Osteocyte (in vitro differentiated cells): ENCODE measurements around the gene ZNHIT1. TPM values are rescaled to one million over a fixed set of nuclear protein-coding genes. Genes with fewer than 3 reads are reported as not detected.
"Not testable (repeated sequence)": the region's sequence is repeated elsewhere in the genome, so short reads cannot be mapped to it uniquely, and the experiment has no call there.

Experiments used
- DNase-seq: peaks from one replicate; pipeline ENCODE4 v3.0.0; 2021; ENCODE audit warnings: mixed read lengths; ENCODE audit not compliant: unreplicated experiment; ENCODE audit errors: extremely low spot score
- H3K27ac Mint-ChIP-seq: one replicate; pipeline ENCODE4 v1.8.0; 2021; ENCODE audit warnings: mild to moderate bottlenecking, mixed read lengths; ENCODE audit not compliant: unreplicated experiment
- H3K27me3 Mint-ChIP-seq: one replicate; pipeline ENCODE4 v1.8.0; 2021; ENCODE audit warnings: mixed read lengths; ENCODE audit not compliant: unreplicated experiment
- H3K36me3 Mint-ChIP-seq: one replicate; pipeline ENCODE4 v1.8.0; 2021; ENCODE audit warnings: mixed read lengths; ENCODE audit not compliant: unreplicated experiment
- H3K4me1 Mint-ChIP-seq: one replicate; pipeline ENCODE4 v1.8.0; 2021; ENCODE audit warnings: mixed read lengths; ENCODE audit not compliant: unreplicated experiment
- H3K4me3 Mint-ChIP-seq: one replicate; pipeline ENCODE4 v1.8.0; 2021; ENCODE audit warnings: mild to moderate bottlenecking, moderate library complexity, mixed read lengths; ENCODE audit not compliant: unreplicated experiment
- H3K9me3 Mint-ChIP-seq: one replicate; pipeline ENCODE4 v1.8.0; 2021; ENCODE audit warnings: mixed read lengths; ENCODE audit not compliant: unreplicated experiment
- total RNA-seq: library from RNA; stranded (reverse); gene quantifications from 2 replicates; pipeline ENCODE4 v1.2.1, GENCODE V29; 2021
- TF ChIP-seq, protein P1 (sequence below): fragments of 200-600 bp; sonication (generic); IDR thresholded peaks from 2 replicates; pipeline ENCODE4 v1.5.0; 2021; ENCODE audit warnings: antibody characterized with exemption, mild to moderate bottlenecking, moderate library complexity

Gene ZNHIT1
- total RNA-seq, 1 donor from 2014 or later: 66.9 TPM

DNA sequence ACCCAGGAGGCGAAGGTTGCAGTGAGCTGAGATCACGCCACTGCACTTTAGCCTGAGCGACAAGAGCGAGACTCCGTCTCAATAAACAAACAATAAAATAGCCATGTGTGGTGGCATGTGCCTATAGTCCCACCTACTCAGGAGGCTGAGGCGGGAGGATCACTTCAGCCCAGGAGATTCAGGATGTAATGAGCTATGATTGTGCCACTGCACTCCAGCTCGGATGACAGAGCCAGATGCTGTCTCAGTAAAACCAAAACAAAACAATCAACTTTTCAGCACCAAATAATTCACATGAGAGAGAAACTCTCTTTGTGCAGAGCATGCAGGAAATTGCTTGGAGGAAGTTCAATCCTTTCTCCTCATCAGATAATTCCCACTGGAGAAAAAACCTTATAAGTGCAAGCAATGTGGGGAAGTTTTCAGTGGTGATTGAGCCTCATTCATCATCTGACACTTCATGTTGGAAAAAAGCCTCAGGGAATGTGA lies 40.3 kb downstream of the ZNHIT1 start:
- peaks cover 15% of the 10 kb centered on the region for H3K27me3 Mint-ChIP-seq
- TF ChIP-seq, protein P1, sequence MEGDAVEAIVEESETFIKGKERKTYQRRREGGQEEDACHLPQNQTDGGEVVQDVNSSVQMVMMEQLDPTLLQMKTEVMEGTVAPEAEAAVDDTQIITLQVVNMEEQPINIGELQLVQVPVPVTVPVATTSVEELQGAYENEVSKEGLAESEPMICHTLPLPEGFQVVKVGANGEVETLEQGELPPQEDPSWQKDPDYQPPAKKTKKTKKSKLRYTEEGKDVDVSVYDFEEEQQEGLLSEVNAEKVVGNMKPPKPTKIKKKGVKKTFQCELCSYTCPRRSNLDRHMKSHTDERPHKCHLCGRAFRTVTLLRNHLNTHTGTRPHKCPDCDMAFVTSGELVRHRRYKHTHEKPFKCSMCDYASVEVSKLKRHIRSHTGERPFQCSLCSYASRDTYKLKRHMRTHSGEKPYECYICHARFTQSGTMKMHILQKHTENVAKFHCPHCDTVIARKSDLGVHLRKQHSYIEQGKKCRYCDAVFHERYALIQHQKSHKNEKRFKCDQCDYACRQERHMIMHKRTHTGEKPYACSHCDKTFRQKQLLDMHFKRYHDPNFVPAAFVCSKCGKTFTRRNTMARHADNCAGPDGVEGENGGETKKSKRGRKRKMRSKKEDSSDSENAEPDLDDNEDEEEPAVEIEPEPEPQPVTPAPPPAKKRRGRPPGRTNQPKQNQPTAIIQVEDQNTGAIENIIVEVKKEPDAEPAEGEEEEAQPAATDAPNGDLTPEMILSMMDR: no peak
- H3K4me1 Mint-ChIP-seq: no peaks in the 10 kb centered on the region
- H3K9me3 Mint-ChIP-seq: no peaks in the 10 kb centered on the region
- no peak for DNase-seq
- H3K4me3 Mint-ChIP-seq: no peak overlapping the region
- H3K27ac Mint-ChIP-seq: no peak overlapping the region
- no peaks in the 10 kb centered on the region for H3K36me3 Mint-ChIP-seq

DNA sequence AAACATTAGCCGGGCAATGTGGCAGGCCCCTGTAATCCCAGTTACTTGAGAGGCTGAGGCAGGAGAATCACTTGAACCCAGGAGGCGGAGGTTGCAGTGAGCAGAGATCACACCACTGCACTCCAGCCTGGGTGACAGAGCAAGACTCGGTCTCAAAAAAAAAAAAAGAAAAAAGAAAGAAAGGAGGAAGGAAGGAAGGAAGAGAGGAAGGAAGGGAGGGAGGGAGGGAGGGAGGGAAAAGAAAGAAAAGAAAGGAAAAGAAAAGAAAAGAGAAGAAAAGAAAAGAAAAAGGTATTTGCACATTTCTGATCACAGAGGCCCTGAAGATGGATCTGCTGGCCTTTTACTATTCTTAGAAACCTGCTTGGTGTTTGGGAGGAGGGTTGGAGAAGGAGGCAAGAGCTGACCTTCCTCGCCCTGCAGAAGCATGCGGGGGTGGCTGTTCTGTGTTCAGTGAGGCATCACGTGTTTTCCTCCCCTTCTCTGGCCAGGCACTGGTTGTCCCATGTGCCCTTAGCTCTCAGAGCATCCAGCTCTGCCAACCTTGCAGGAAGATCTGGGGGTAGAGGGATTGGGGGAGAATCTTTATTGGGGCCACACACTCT lies 46.2 kb downstream of the ZNHIT1 start:
- not testable (repeated sequence) for DNase-seq, H3K4me3 Mint-ChIP-seq

DNA sequence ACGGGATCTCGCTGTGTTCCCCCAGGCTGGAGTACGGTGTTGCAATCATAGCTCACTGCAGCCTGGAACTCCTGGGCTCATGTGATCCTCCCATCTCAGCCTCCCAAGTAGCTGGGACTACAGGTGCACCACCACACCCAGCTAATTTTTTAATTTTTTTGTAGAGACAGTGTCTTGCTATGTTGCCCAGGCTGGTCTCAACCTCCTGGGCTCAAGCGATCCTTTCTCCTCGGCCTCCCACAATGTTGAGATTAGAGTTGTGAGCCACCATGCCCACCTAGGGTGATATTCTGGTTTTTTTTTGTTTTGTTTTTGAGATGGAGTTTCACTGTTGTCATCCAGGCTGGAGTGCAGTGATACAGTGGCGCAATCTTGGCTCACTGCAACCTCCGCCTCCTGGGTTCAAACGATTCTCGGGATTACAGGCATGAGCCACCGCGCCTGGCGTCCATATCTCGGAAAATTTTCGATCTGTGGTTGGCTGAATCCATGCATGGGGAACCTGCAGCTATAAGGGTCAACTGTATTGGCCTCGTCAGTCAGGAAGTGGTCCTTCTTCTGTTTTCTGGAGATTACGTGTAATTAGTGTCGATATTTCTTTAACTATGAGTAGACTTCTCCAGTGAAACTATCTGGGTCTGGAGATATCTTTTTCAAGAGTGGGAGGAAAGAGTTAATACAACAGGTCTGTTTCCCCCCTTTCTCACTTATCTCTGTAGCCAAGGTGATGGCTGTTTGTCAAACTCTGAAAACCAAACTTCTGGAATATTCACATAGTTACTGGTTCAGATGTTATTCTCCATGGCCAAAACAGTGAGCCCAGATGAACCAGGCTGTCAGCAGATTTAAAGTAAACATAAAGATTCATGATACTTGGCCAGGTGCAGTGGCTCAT lies 47.9 kb downstream of the ZNHIT1 start:
- Mint-ChIP-seq H3K36me3 (no peaks in the 10 kb centered on the region), H3K4me1 (peaks cover 2% of the 10 kb centered on the region), H3K27ac (no peak overlapping the region), H3K9me3 (no peaks in the 10 kb centered on the region), H3K27me3 (peaks cover 10% of the 10 kb centered on the region), H3K4me3 (no peak overlapping the region)
- TF ChIP-seq, protein P1: no peak
- no peak for DNase-seq

More for the DNA sequence above, 46.2 kb downstream of the ZNHIT1 start:
- peaks cover 10% of the 10 kb centered on the region for H3K27me3 Mint-ChIP-seq
- H3K36me3 Mint-ChIP-seq, H3K9me3 Mint-ChIP-seq, H3K4me1 Mint-ChIP-seq, H3K27ac Mint-ChIP-seq: not testable (repeated sequence)

DNA sequence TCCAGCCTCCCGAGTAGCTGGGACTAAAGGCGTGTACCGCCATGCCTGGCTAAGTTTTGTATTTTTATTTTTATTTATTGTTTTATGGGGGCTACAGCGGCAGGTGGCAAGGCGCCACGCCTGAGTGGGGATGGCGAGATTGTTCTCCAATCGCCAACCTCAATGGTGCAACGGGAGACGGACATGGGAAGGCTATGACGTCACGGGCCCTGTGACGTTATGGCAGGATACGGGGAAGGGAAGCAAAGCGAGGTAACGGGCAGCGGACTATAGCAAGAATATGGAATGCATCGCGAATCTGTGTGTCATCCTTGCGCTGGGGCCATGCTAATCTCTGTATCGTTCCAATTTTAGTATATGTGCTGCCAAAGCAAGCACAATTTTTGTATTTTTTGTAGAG lies 51.7 kb downstream of the ZNHIT1 start:
- Mint-ChIP-seq H3K4me3 (no peak overlapping the region), H3K4me1 (no peaks in the 10 kb centered on the region), H3K9me3 (no peaks in the 10 kb centered on the region), H3K27ac (no peak overlapping the region), H3K36me3 (no peaks in the 10 kb centered on the region), H3K27me3 (peaks cover 25% of the 10 kb centered on the region)
- TF ChIP-seq, protein P1: no peak
- DNase-seq: no peak

DNA sequence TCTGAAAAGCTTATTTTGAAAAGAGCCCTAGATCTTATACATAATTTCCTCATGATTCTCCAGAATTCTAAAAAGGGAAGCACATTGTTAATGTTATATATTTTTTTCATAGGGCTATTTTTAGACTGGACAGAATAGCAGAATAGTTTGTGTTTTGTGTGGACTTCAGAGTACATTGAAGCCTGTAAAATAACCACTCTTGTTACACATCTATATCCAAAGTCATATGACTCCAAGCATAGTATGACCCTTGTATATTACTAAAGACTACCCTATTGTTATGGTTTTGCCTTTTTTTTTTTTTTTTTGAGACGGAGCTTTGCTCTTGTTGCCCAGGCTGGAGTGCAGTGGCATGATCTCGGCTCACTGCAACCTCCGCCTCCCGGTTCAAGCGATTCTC lies 53.1 kb downstream of the ZNHIT1 start:
- TF ChIP-seq, protein P1: no peak
- DNase-seq: no peak
- Mint-ChIP-seq H3K27ac (no peak overlapping the region), H3K36me3 (no peaks in the 10 kb centered on the region), H3K4me1 (no peaks in the 10 kb centered on the region), H3K4me3 (no peak overlapping the region), H3K27me3 (peaks cover 21% of the 10 kb centered on the region), H3K9me3 (no peaks in the 10 kb centered on the region)
